ENCODE measurements around the gene ZNF318.
A peak's percentile ranks its signal among the peaks of the same experiment; 100 is the strongest.
"Not testable (repeated sequence)": the region's sequence is repeated elsewhere in the genome, so short reads cannot be mapped to it uniquely, and the experiment has no call there.

Gene ZNF318

GRCh38 chr6:43386492-43386891, 17.0 kb upstream of the ZNF318 start:
- no peak for DNase-seq

- no peak for DNase-seq
These were observed 13.7 kb upstream of the ZNF318 start for GRCh38 chr6:43383021-43383667.

GRCh38 chr6:43380858-43381257, 11.4 kb upstream of the ZNF318 start:
- DNase-seq: not testable (repeated sequence)

- no peak for DNase-seq
These were observed 9.2 kb upstream of the ZNF318 start for GRCh38 chr6:43378631-43379030.

GRCh38 chr6:43377710-43378229, 8.3 kb upstream of the ZNF318 start:
- no peak for DNase-seq

GRCh38 chr6:43376551-43376981, 7.1 kb upstream of the ZNF318 start:
- DNase-seq: no peak

- DNase-seq: no peak
These were observed 6.2 kb upstream of the ZNF318 start for GRCh38 chr6:43375693-43376092.

DNA sequence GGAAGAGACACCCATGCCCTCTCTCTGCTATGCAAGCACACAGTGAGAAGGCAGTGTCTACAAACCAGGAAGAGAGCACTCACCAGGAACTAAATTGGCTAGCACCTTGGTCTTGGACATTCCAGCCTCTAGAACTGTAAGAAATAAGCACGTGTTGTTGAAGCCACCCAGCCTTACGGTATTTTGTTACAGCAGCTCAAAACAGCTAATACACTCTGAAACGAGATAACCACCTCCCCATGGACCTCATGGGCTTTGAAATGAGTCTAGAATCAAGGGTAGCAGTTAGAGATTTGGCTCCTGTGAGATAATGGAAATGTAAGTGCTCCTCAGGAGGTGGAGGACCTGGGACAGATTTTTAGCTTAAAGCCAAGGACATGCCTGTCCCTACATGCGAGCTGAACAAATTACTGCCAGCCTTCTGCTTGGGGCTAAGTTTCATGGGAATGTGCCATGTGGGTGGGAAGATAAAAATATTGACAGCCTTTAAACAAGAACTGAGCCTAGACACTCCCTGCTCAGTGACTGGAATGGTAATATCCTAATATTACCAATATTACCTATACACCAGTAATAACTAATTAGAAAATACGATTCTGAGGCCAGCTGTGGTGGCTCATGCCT, 3.9 kb upstream of the ZNF318 start:
- DNase-seq: no peak

GRCh38 chr6:43370003-43370580, 645 bp upstream of the ZNF318 start:
- DNase-seq: not testable (repeated sequence)

GRCh38 chr6:43368259-43369160, 937 bp downstream of the ZNF318 start:
- peak; percentile 73 for DNase-seq

- DNase-seq: no peak
These were observed 2.0 kb downstream of the ZNF318 start for GRCh38 chr6:43367245-43367984.

DNA sequence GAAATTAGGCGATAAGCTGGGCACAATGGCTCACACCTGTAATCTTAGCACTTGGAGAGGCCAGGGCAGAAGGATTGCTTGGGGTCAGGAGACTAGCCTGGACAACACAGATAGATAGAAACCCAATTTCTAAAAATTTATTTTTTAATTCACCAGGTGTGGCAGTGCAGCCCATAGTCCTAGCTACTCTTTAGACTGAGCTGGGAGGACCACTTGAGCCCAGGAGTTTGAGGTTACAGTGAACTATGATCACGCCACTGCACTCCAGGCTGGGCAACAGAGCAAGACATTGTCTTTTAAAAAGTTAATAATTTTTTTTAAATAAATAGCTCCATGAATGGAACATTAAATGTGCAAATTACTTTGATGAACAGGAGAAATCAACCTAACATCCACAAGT, 8.2 kb downstream of the ZNF318 start:
- no peak for DNase-seq

GRCh38 chr6:43359831-43360230, 9.6 kb downstream of the ZNF318 start:
- no peak for DNase-seq

DNA sequence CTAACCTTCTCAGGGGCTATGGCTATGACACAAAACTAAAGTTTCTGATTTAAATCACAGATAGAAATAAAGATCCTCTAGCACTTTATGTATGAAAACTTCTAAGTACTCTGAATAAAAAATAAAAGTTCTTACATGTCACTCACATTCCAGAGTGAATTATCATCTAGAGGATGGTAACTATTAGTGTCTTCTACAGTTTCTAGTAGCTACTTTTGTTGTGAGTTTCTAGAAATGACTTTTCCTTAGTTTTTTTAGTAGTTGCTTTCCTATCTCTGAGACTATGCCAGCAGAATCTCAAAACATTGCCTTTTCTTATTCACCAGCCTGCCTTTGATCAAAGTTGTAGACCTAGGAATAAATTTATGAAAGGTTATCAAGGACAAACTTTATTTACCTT, 10.1 kb downstream of the ZNF318 start:
- DNase-seq: no peak

- no peak for DNase-seq
These were observed 13.4 kb downstream of the ZNF318 start for GRCh38 chr6:43355862-43356590.

DNA sequence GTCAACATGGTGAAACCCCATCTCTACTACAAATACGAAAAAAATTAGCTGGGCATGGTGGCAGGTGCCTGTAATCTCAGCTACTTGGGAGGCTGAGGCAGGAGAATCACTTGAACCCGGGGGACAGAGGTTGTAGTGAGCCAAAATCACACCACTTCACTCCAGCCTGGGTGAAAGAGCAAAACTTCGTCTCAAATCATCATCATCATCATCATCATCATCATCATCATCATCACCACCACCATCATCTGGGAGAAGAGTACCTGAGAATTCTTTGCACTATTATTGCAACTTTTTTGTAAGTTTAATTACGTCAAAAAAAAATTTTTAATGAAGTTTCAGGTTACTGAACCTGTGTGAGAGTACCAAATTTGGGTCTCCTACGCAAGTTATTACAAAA, 17.5 kb downstream of the ZNF318 start:
- not testable (repeated sequence) for DNase-seq

- DNase-seq: no peak
These were observed 22.0 kb downstream of the ZNF318 start for GRCh38 chr6:43347444-43347843.

DNA sequence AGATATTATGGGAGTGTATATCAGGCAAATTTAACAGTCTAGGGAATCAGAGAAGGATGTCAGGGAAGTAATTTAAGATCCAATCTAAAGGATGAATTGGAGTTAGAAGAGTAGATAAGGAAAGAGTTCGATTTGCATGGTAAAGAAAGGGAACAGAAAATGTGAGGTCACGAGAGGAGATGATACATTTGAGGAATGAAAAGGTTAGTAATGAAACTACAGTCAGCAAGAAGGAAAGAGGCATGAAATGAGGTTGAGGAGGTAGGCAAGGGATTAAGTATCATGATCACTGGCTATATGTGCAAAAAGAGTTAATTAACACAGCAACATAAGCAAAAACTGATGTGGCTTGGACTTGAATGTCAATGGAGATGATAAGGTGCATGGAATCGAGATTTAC, 22.4 kb downstream of the ZNF318 start:
- no peak for DNase-seq

DNA sequence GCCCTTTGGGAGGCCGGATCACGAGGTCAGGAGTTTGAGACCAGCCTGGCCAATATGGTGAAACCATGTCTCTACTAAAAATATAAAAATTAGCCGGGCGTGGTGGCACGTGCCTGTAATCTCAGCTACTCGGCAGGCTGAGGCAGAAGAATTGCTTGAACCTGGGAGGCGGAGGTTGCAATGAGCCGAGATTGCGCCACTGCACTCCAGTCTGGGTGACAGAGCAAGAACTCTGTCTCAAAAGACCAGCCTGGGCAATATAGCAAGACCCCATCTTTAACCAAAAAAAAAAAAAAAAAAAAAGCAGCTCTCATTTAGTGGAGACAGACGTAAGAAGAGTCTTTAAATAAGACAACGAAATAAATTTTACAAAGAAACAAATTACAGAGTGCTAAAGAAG, 23.2 kb downstream of the ZNF318 start:
- DNase-seq: not testable (repeated sequence)

GRCh38 chr6:43339168-43339567, 30.3 kb downstream of the ZNF318 start:
- DNase-seq: no peak

DNA sequence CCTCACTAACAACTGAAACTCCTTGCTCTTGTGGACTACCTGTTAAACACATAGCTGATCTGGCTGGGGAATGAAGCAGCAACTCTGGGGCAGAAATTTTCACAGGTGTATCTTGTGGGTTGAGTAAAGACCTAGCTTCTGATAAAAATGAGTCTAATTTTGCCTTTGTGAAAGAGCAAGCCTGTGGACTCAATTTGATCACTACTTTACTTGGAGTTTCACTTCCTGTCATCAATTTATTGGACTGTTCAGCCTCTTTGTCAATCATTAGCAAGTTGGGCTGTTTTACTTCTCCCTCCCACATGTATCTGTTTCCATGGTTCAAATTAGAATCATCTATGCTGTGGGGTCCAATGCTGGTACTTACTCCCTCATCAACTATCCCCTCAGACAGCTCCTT, 31.2 kb downstream of the ZNF318 start:
- no peak for DNase-seq

- DNase-seq: no peak
These were observed 33.1 kb downstream of the ZNF318 start for GRCh38 chr6:43336382-43336781.

All from right hindlimb (tissue), 1 donor.